Spleen (tissue), 7 donors: Measurements from ENCODE around the gene WDR81.

Source experiments
- POLR2AphosphoS5 ChIP-seq, 3 donors: sonication (generic); formaldehyde crosslinking; IDR thresholded peaks; one replicate each; pipeline ENCODE4 v1.5.1; 2017; ENCODE audit warnings: antibody characterized with exemption in 3 of 3
- TF ChIP-seq, protein P1 (sequence below), 11 experiments: fragments of 200-600 bp in 7 of 11; fragments of 450-650 bp in 4 of 11; sonication (generic) in 4 of 11; IDR thresholded peaks in 8 of 11; conservative IDR thresholded peaks in 3 of 11; 1 replicate in 7 of 11; 2 replicates in 4 of 11; pipeline versions ENCODE4 v1.4.0 to v1.8.0; 2016 to 2021; ENCODE audit warnings: antibody characterized with exemption in 11 of 11, inconsistent platforms in 4 of 11, mild to moderate bottlenecking in 1 of 11
- donor health status: DM: no; HTN: no; CAD: no; lungs with moderate emphysema.
- donor health status: DM: no; HTN: no; CAD: no.
- donor health status: DM: no; HTN: no; CAD: no.

DNA sequence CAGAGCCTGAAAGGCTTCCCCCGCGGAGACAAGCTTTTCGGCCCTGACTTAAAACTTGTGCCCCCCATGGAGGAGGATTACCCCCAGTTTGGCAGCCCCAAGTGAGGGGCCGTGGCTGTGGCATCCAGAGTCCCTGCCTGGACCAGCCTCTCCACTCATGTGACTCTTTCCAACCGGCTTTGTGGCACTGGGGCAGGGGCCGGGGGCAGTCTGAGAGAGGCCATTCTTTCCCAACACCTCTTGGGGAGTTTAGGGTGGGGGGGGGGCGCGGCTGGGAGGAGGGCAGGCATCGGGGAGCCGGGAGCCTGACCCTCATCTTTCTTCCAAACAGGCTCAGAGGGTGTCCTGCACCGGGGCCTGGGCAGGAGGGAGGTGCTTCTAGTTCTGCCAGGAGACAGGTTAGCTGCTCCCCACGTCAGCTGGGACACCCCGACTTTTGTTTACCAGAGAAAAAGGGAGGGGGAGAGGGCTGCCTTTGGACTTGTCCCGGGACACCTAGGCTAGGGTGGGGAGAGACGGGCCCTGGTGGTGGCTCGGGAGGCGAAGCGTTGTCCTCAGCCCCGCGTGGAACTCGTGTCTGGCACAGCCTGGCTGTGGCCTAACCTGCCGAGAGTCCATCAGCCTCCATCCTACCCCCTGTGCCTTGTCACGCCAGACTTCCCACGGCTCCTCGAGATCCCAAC lies 30.1 kb downstream of the WDR81 start:
- no peak for TF ChIP-seq POLR2AphosphoS5 (IDR thresholded peaks at IDR 0.05)
- TF ChIP-seq, protein P1, sequence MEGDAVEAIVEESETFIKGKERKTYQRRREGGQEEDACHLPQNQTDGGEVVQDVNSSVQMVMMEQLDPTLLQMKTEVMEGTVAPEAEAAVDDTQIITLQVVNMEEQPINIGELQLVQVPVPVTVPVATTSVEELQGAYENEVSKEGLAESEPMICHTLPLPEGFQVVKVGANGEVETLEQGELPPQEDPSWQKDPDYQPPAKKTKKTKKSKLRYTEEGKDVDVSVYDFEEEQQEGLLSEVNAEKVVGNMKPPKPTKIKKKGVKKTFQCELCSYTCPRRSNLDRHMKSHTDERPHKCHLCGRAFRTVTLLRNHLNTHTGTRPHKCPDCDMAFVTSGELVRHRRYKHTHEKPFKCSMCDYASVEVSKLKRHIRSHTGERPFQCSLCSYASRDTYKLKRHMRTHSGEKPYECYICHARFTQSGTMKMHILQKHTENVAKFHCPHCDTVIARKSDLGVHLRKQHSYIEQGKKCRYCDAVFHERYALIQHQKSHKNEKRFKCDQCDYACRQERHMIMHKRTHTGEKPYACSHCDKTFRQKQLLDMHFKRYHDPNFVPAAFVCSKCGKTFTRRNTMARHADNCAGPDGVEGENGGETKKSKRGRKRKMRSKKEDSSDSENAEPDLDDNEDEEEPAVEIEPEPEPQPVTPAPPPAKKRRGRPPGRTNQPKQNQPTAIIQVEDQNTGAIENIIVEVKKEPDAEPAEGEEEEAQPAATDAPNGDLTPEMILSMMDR (IDR thresholded peaks at IDR 0.05 in 8 of 11, conservative IDR thresholded peaks at IDR 0.05 in 3 of 11), result no peak
